Endothelial cell (in vitro differentiated cells): ENCODE results near the gene SHISA8. TPM values are rescaled to one million over a fixed set of nuclear protein-coding genes. Genes with fewer than 3 reads are reported as not detected.

Source experiments
- DNase-seq: peaks from one replicate; pipeline ENCODE4 v3.0.0; 2021; ENCODE audit warnings: low spot score
- H3K27ac Mint-ChIP-seq: one replicate; pipeline ENCODE4 v1.8.0; 2021; ENCODE audit warnings: mixed read lengths, inconsistent platforms; ENCODE audit not compliant: unreplicated experiment
- H3K27me3 Mint-ChIP-seq: one replicate; pipeline ENCODE4 v1.8.0; 2021; ENCODE audit warnings: mild to moderate bottlenecking, moderate library complexity, mixed read lengths, inconsistent platforms; ENCODE audit not compliant: unreplicated experiment
- H3K36me3 Mint-ChIP-seq: one replicate; pipeline ENCODE4 v1.8.0; 2021; ENCODE audit warnings: mild to moderate bottlenecking, low read depth, mixed read lengths, inconsistent platforms; ENCODE audit not compliant: unreplicated experiment
- H3K4me1 Mint-ChIP-seq: one replicate; pipeline ENCODE4 v1.8.0; 2021; ENCODE audit warnings: mild to moderate bottlenecking, mixed read lengths, inconsistent platforms; ENCODE audit not compliant: unreplicated experiment
- H3K4me3 Mint-ChIP-seq: one replicate; pipeline ENCODE4 v1.8.0; 2021; ENCODE audit warnings: mild to moderate bottlenecking, mixed read lengths, inconsistent platforms; ENCODE audit not compliant: unreplicated experiment
- H3K9me3 Mint-ChIP-seq: one replicate; pipeline ENCODE4 v1.8.0; 2021; ENCODE audit warnings: mixed read lengths, inconsistent platforms; ENCODE audit not compliant: unreplicated experiment
- CTCF ChIP-seq: fragments of 200-600 bp; sonication (generic); IDR thresholded peaks from one replicate; pipeline ENCODE4 v1.5.0; 2021; ENCODE audit warnings: antibody characterized with exemption; ENCODE audit not compliant: unreplicated experiment
- total RNA-seq: library from RNA; stranded (reverse); fragmentation: NEBNext Ultra II Directional; extraction: Animal tissue kit (Norgen Biotek cat#: 25700); gene quantifications from one replicate; pipeline ENCODE4 v1.2.1, GENCODE V29; 2021; ENCODE audit not compliant: unreplicated experiment

SHISA8 gene
- total RNA-seq, 1 donor from 2014 or later, result 0.41 TPM

- Mint-ChIP-seq H3K9me3 (no peaks in the 10 kb centered on the region), H3K4me3 (no peak overlapping the region), H3K4me1 (no peaks in the 10 kb centered on the region), H3K36me3 (no peaks in the 10 kb centered on the region), H3K27ac (no peak overlapping the region), H3K27me3 (peaks cover 2% of the 10 kb centered on the region)
- DNase-seq, result no peak
- no peak for TF ChIP-seq CTCF
Observed at GRCh38 chr22:41933411-41934177, 18.7 kb upstream of the SHISA8 start.

GRCh38 chr22:41932353-41932752, 17.5 kb upstream of the SHISA8 start:
- DNase-seq, result no peak
- Mint-ChIP-seq H3K27me3 (peaks cover 4% of the 10 kb centered on the region), H3K27ac (no peak overlapping the region), H3K4me3 (no peak overlapping the region), H3K4me1 (no peaks in the 10 kb centered on the region), H3K36me3 (no peaks in the 10 kb centered on the region), H3K9me3 (no peaks in the 10 kb centered on the region)
- no peak for TF ChIP-seq CTCF

GRCh38 chr22:41931701-41932269, 16.9 kb upstream of the SHISA8 start:
- Mint-ChIP-seq H3K4me1 (no peaks in the 10 kb centered on the region), H3K27me3 (peaks cover 6% of the 10 kb centered on the region), H3K4me3 (no peak overlapping the region), H3K36me3 (no peaks in the 10 kb centered on the region), H3K9me3 (no peaks in the 10 kb centered on the region), H3K27ac (no peak overlapping the region)
- no peak for TF ChIP-seq CTCF
- DNase-seq, result no peak

GRCh38 chr22:41929418-41929810, 14.5 kb upstream of the SHISA8 start:
- Mint-ChIP-seq H3K4me1 (no peaks in the 10 kb centered on the region), H3K36me3 (no peaks in the 10 kb centered on the region), H3K9me3 (no peaks in the 10 kb centered on the region), H3K27me3 (peaks cover 12% of the 10 kb centered on the region), H3K27ac (no peak overlapping the region), H3K4me3 (no peak overlapping the region)
- no peak for DNase-seq
- no peak for TF ChIP-seq CTCF
